Prostate gland (tissue), 2 donors: ENCODE results near the gene GNL1.

Source experiments
- POLR2A ChIP-seq: fragments of 450-650 bp; IDR thresholded peaks from one replicate; pipeline ENCODE4 v1.6.1; 2016; ENCODE audit warnings: antibody characterized with exemption, mild to moderate bottlenecking
- TF ChIP-seq, protein P1 (sequence below), 4 experiments: fragments of 200-600 bp in 2 of 4; fragments of 450-650 bp in 2 of 4; sonication (generic) in 2 of 4; IDR thresholded peaks; 1 replicate in 3 of 4; 2 replicates in 1 of 4; pipeline ENCODE4 v1.5.1; 2016 to 2019; ENCODE audit warnings: antibody characterized with exemption in 4 of 4, mild to moderate bottlenecking in 2 of 4, moderate library complexity in 2 of 4

GRCh38 chr6:30544666-30545272, 11.5 kb downstream of the GNL1 start:
- no peak for TF ChIP-seq POLR2A
- TF ChIP-seq, protein P1, sequence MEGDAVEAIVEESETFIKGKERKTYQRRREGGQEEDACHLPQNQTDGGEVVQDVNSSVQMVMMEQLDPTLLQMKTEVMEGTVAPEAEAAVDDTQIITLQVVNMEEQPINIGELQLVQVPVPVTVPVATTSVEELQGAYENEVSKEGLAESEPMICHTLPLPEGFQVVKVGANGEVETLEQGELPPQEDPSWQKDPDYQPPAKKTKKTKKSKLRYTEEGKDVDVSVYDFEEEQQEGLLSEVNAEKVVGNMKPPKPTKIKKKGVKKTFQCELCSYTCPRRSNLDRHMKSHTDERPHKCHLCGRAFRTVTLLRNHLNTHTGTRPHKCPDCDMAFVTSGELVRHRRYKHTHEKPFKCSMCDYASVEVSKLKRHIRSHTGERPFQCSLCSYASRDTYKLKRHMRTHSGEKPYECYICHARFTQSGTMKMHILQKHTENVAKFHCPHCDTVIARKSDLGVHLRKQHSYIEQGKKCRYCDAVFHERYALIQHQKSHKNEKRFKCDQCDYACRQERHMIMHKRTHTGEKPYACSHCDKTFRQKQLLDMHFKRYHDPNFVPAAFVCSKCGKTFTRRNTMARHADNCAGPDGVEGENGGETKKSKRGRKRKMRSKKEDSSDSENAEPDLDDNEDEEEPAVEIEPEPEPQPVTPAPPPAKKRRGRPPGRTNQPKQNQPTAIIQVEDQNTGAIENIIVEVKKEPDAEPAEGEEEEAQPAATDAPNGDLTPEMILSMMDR (IDR thresholded peaks at IDR 0.05), result peak; percentile 31 to 81 (median 70)
